Measurements from ENCODE around the gene TSC22D1.

DNA sequence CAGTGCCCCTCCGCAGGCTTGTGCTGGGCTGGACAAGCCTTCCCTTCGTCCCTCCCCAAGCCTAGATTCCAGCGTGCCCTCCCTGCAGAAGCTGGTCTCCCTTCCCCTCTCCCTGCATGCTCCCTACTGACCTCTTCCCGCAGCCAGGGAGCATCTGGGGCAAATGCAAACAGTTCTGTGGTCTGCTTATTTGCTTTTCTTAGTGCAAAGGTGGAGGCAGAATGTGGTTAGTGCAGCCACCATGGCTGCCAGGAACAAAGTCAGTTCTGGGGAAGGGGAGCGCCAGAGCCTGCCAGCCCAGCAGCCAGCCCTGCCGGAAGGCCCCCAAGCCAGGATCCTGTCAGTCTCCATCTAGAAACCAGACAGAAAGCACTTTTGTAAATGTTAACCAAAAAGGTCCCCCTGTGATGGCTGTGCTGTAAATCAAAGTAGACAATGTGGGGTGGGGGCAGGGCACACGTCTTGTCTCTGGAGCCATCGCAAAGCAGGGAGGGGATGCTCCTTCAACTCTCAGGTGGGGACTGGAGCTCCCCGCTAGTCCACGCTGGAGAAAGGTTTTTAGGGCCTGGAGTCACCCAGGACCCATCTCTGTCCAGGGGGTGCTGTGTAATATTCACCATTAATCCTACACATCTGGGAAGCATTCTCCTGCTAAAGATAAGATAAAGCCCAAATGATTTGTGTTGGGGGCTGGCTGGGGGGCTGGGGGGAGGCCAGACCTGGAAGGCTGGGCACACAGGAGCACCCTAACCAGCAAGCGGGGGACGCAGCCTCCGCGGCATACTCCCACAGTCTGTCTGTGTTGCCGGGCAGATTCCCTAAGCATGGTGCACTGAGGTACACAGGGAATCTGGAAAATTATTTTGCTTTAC is 171.6 kb downstream of the TSC22D1 start:
- TF ChIP-seq CTCF (optimal IDR thresholded peaks at IDR 0.05 in 1 of 3, IDR thresholded peaks at IDR 0.05 in 1 of 3, conservative IDR thresholded peaks at IDR 0.05 in 1 of 3; ENCODE audit: extremely low read depth in 1 of 3, insufficient read depth in 2 of 3, low read length in 3 of 3) (no peak), EZH2 (IDR thresholded peaks at IDR 0.05; ENCODE audit: low read length) (no peak)

Measured in keratinocyte (primary cell).